Measurements from ENCODE around the gene LARGE2.

DNA sequence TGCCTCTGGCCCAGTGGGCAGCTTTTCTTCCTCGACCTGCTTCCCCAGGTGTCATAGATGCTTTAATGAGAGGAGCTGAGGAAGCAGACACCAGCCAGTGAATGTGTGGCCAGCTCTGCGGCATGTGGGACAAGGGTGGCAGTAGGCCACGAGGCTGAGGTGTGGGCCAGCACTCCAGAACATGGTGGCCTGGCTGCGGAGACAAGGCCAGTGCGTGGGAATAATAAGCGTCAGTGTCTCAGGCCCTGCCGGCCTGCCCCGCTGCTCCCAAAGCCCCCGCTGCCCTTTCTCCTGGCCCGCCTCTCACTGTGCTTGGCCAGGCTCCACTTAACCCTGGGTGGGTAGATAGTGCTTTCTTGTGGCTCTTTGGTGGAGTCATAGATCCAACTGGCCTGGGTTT is 34.9 kb upstream of the LARGE2 start:
- no peak for TF ChIP-seq POLR2A (IDR thresholded peaks at IDR 0.05; ENCODE audit: low read length)
- TF ChIP-seq GATA1 (IDR thresholded peaks at IDR 0.05; ENCODE audit: low read depth, low read length): no peak
